ENCODE results near the gene ADAM8. TPM values are rescaled to one million over a fixed set of nuclear protein-coding genes. Genes with fewer than 3 reads are reported as not detected.
"Not testable (repeated sequence)": the region's sequence is repeated elsewhere in the genome, so short reads cannot be mapped to it uniquely, and the experiment has no call there.

The ADAM8 gene
- polyA plus RNA-seq, 3 donors, result 1.0 to 1.6 (median 1.3) TPM

- no peak for DNase-seq (ENCODE audit: low read depth in 3 of 3, low spot score in 2 of 3)
Observed at GRCh38 chr10:133270773-133271297, 5.8 kb downstream of the ADAM8 start.

DNA sequence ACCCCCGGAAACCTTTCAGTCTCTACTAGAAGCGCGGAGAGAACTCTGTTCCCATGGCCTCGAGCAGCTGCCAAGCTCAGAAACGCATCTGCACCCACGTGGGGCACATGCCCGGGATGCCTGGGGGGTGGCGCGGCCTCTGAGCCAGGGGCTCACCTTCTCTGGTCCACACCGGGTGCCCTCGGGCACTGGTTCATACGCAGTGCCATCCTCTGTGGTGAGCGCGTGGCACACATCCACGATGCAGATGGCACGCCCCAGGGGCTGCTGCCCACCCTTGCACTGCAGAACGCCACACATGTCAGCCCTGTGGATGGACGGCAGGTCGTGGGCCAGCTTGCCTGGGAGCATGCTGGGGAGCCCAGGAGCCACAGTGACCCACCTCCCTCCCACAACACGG, 6.5 kb downstream of the ADAM8 start:
- DNase-seq (ENCODE audit: low read depth in 3 of 3, low spot score in 2 of 3), result no peak

DNA sequence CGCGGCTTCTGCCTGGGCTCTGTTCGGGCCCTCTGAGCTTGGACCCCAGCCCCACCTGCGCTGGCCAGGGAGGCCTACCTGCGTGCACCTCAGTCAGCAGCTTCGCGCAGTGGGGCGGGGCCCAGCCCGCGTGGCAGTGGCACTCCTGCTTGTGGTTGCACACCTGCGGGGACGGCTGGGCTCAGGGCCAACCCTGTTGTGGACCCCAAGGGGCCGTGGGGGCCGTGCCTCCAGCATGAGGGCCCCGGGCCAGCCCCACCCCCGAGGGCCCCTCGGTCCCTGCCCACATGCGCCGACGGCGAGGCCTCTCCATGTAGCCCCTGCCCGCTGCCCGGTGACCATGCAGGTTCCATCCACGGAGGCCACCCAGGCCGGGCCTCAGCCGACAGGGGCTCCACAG, 7.3 kb downstream of the ADAM8 start:
- no peak for DNase-seq (ENCODE audit: low read depth in 3 of 3, low spot score in 2 of 3)

GRCh38 chr10:133268532-133268931, 8.1 kb downstream of the ADAM8 start:
- no peak for DNase-seq (ENCODE audit: low read depth in 3 of 3, low spot score in 2 of 3)

DNA sequence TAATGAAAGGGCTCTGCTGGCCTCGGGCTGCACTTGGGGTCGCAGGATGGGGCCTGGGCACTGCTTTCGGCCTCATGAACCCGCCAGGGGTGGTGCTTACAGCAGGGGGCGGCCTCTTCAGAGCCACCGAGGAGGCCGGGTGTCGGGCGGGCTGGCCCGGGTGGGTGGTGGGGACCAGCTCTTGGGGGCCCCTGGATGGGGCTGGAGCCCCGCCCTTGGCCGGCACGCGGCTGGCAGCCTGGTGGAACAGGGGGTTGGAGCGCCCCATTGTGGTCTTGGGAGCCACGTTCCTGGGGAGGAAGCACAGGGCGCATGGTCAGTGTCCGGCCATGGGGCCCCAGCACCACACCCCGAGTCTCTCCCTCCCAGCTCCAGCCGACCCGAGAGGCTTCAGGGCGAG, 8.8 kb downstream of the ADAM8 start:
- DNase-seq (ENCODE audit: low read depth in 3 of 3, low spot score in 2 of 3), result no peak

- no peak for DNase-seq (ENCODE audit: low read depth in 3 of 3, low spot score in 2 of 3)
Observed at GRCh38 chr10:133267293-133267692, 9.4 kb downstream of the ADAM8 start.

DNA sequence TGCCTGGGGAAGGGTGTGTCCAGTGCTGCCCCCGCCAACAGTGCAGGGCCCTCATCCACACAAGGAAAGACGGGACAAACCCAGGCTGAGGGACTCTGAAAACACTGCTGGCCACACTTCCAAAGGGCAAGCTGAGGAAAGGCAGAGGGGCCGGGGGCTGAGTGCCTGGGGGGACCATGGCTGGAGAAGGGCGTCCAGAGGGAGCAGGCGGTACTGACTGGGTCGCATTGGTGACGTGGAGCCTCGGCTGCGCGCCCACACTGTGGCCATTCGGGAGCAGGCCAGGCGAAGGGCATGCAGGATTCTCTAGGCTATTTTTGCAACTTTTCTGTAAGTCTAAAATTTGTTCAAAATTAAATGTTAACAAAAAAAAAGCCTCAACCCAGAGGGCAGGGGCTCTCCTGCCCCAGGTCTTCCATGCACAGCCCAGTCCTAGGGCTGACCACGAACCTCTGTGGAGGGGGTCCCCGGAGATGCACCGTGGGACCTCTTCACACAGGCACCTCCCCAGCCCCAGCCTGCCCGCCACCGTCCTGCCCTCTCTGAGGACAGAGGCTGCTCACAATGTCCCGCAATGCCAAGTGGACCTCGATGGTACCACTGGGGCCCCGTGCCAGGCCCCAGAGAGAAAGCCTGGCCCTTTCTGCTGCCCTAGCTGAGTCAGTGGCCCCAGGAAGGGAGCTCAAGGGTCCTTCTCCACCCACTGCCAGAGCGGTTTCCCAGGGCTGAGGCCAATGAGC, 10.4 kb downstream of the ADAM8 start:
- DNase-seq (ENCODE audit: low read depth in 3 of 3, low spot score in 2 of 3), result no peak

- DNase-seq (ENCODE audit: low read depth in 3 of 3, low spot score in 2 of 3), result not testable (repeated sequence)
Observed at GRCh38 chr10:133265052-133265451, 11.6 kb downstream of the ADAM8 start.

DNA sequence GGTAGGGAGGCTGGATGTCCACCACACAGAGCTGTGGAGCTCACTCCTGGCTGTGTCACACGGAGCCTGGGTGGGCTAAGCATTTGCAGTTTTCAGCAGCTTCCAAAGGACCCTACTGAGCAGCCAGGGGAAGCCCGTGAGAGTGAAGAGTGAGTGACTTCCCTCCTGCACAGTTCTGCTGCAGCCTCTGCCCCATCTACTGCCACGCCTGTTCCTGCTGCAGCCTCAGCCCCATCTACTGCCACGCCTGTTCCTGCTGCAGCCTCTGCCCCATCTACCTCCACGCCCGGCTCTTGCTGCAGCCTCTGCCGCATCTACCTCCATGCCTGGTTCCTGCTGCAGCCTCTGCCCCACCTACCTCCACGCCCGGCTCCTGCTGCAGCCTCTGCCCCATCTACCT, 12.2 kb downstream of the ADAM8 start:
- DNase-seq (ENCODE audit: low read depth in 3 of 3, low spot score in 2 of 3), result no peak

- DNase-seq (ENCODE audit: low read depth in 3 of 3, low spot score in 2 of 3), result no peak
Observed at GRCh38 chr10:133263674-133264073, 13.0 kb downstream of the ADAM8 start.

- DNase-seq (ENCODE audit: low read depth in 3 of 3, low spot score in 2 of 3), result no peak
Observed at GRCh38 chr10:133262696-133263095, 14.0 kb downstream of the ADAM8 start.

GRCh38 chr10:133261726-133262325, 14.8 kb downstream of the ADAM8 start:
- DNase-seq (ENCODE audit: low read depth in 3 of 3, low spot score in 2 of 3), result no peak

GRCh38 chr10:133260895-133261725, 15.6 kb downstream of the ADAM8 start:
- no peak for DNase-seq (ENCODE audit: low read depth in 3 of 3, low spot score in 2 of 3)

DNA sequence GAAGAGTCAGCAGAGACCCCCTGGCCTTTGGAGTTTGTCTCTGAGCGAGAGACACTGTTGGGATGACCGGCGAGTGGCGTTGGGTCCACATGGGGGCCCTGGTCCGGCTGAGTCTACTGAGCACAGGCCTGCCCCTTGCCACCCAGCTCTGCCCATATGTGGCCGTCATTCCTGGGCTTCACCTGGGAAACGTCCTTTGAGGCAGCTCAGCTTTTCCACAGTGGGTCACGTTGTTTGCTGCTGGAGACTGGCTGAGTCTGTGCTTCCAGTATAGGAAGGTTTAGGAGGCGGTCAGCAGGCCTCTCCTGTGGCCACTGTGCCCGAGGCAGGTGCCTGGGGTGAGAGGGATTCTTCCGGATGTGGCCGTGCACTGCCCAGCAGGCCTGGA, 17.1 kb downstream of the ADAM8 start:
- DNase-seq (ENCODE audit: low read depth in 3 of 3, low spot score in 2 of 3), result no peak

- DNase-seq (ENCODE audit: low read depth in 3 of 3, low spot score in 2 of 3), result no peak
Observed at GRCh38 chr10:133258818-133259601, 17.7 kb downstream of the ADAM8 start.

DNA sequence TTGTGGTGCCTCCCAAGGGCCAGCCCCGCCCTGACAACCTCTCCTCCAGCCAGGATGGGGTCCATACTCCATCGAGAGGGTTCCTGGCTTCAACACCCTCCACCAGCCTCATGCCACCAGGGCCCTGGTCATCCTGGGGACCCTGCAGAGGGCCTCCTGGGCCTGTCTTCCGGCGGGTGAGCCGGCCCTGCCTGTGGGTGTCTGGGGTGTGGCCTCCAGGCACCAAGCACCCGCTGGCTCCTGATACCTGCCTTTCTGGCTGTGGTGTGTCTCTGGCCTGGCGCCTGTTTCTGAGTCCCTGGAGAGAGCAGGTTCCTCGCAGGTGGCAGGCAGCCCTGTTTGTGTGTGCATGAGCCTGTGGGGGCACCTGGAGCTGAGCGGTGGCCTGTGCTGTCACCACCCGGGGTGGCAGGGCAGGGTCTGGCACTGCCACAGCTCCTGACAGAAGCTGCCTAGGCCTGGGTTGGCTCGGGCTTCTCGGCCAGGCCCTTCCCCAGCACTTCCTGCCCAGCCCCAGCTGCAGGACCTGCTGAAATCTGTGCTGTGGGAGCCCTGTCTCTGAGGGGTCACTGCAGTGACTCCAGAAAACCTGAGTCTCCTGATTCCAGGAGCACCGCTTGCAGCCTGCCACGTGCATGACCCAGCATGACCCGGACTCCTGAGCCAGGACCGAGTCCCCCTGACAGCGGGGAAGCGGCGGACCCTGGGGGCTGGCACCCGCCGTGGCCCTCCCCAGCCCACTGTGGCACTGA, 18.4 kb downstream of the ADAM8 start:
- no peak for DNase-seq (ENCODE audit: low read depth in 3 of 3, low spot score in 2 of 3)

- DNase-seq (ENCODE audit: low read depth in 3 of 3, low spot score in 2 of 3), result no peak
Observed at GRCh38 chr10:133257489-133258065, 19.1 kb downstream of the ADAM8 start.

DNA sequence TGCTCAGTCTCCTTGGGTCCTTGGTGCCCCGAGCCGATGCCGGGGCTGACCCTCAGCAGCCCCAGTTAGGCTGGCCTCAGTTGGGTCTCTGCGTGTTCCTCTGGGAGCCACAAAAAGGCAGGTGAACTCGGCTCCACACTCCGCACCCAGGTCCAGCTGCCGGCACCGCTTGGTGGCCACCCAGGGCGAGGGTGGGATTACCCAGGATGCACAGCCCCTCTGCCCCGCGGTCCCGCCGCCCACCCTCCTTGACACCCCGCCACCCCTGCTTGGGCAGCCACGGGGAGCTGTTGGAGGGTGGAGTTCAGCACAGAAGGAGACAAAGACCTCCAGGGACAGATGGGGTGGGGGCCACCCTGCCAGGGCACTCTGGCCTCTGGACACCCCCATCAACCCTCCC, 21.3 kb downstream of the ADAM8 start:
- no peak for DNase-seq (ENCODE audit: low read depth in 3 of 3, low spot score in 2 of 3)

GRCh38 chr10:133254421-133255120, 22.1 kb downstream of the ADAM8 start:
- no peak for DNase-seq (ENCODE audit: low read depth in 3 of 3, low spot score in 2 of 3)
